MG63 (cell line): ENCODE measurements around the gene PRR33. TPM values are rescaled to one million over a fixed set of nuclear protein-coding genes. Genes with fewer than 3 reads are reported as not detected.

Experiments used
- DNase-seq: peaks from one replicate; pipeline ENCODE4 v3.0.0-alpha.2; 2020
- H3K27me3 ChIP-seq: fragments of 250-450 bp; sonication (Bioruptor Pico); 2 replicates; pipeline ENCODE4 v1.5.1; 2020; ENCODE audit warnings: mild to moderate bottlenecking, moderate library complexity
- H3K36me3 ChIP-seq: fragments of 250-450 bp; sonication (Bioruptor Pico); 2 replicates; pipeline ENCODE4 v1.5.1; 2020; ENCODE audit warnings: mild to moderate bottlenecking, moderate library complexity
- H3K4me3 ChIP-seq: fragments of 250-450 bp; sonication (Bioruptor Pico); 2 replicates; pipeline ENCODE4 v1.5.1; 2020; ENCODE audit warnings: mild to moderate bottlenecking, moderate library complexity
- H3K9me3 ChIP-seq: fragments of 250-450 bp; sonication (Bioruptor Pico); 2 replicates; pipeline ENCODE4 v1.5.1; 2020; ENCODE audit warnings: mild to moderate bottlenecking, moderate library complexity
- total RNA-seq: library from RNA; depleted of rRNA; stranded (reverse); fragments of >200 nt; shearing (Covaris generic); gene quantifications from 2 replicates; pipeline ENCODE4 v1.2.3, GENCODE V29; 2014; ENCODE audit warnings: low replicate concordance

Gene PRR33
- total RNA-seq, 1 experiment from 2014 or later: not detected

DNA sequence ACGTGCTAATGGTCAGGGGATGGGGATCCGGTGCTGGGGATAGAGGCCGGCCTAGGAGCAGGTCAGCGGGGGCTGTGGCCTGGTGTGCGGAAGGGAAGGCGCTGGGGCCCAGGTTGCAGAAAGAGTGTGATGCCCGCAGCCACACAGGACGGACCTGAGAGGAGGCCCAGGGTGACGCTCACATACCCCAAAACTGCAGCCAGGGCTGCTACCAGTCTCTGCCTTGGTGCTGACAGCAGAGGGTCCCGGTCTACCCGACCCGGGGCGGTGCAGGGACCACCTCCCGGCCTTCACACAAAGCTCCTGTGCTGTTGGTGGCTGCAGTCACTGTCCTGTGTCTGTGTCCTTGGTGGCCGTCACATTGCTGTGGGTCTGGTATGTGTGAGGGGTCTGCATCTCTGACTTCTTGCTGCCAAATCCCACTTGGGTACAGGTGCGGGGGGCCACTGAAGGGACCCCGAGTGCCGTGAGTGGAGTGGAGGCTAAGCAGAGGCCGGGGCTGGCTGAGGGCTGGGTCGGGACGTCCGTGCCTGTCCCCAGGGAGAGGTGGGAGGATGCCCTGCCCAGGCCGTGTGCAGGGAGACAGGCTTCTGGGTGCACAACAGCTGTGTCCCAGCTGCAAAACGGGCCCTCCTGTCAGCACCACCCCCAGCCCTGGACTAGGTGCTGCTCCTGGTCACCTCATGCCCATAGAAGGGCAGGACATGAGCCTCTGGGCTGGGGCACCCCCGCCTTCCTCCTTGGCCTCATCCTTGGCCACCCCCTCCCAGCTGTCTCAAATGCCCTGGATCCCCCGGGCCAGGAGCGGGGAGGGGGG is 37.4 kb downstream of the PRR33 start:
- no peaks in the 10 kb centered on the region for H3K27me3 ChIP-seq
- no peaks in the 10 kb centered on the region for H3K36me3 ChIP-seq
- H3K4me3 ChIP-seq: no peak overlapping the region
- no peaks in the 10 kb centered on the region for H3K9me3 ChIP-seq
- no peak for DNase-seq

- no peak for DNase-seq
- Histone ChIP-seq H3K27me3 (no peaks in the 10 kb centered on the region), H3K9me3 (no peaks in the 10 kb centered on the region), H3K36me3 (no peaks in the 10 kb centered on the region), H3K4me3 (no peak overlapping the region)
Observed at GRCh38 chr11:1853376-1854131, 38.1 kb downstream of the PRR33 start.

DNA sequence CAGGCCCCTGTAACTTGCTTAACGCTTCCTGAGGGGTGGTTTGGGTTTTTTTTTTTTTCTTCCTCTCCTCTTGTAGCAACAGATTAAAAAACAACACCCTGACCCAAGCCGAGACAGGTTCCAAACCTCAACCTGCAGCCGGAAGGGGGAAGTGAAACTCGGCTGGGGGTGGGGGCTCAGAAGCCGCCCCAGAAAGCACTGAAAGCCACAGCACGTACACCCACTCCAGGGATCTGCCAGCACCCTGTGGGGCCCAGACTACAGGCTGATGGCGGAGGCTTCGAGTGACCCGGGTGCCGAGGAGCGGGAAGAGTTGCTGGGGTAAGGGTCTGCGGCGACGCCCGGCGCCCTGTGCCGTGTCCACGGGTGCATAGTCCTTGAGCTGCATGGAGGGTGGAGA is 38.8 kb downstream of the PRR33 start, which contains the start of gene LSP1:
LSP1 (plus strand) TSS at position 208 of the 400 bp plus-strand sequence; CDS start at position 269, 61 bp downstream.
- Histone ChIP-seq H3K9me3 (no peaks in the 10 kb centered on the region), H3K36me3 (no peaks in the 10 kb centered on the region), H3K27me3 (no peaks in the 10 kb centered on the region), H3K4me3 (no peak within 1 kb of the TSS)
- no peak for DNase-seq

- H3K36me3 ChIP-seq: no peaks in the 10 kb centered on the region
- no peaks in the 10 kb centered on the region for H3K27me3 ChIP-seq
- H3K4me3 ChIP-seq: no peak overlapping the region
- no peaks in the 10 kb centered on the region for H3K9me3 ChIP-seq
- no peak for DNase-seq
Observed at GRCh38 chr11:1852271-1852876, 39.3 kb downstream of the PRR33 start.

DNA sequence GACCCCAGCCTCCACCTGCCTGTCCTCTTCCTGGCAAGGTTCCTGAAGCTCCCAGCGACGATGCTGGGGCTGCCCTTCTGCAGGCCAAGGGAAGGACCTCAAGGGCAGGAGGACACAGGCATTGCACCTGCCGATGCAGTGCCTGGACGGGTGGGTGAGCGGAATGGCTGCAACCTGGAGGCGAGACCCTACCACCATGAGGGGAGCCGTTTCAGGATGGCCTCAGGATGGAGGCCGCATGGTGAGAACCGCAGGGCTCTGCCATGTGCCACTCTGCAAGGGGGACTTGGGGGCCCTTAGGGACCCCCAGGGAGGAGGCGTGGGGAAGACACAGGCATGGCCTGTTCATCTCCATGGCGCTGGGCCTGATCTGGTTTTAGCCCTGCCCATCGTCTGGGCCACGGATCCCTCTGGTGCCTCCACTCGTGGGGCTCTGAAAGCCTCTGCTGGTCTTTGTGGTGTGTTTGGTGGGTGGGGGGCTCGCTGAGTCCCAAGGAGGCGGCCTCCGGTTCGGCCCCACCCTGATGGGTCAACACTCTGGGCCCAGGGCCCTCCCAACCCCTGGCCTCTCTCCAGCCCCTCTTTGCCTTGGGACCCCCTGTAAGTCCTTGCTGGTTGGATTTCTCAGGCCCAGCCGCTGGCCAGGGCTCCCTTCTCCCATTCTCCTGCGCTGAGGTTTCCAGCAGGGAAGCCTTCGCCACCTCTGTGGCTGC is 40.1 kb downstream of the PRR33 start:
- Histone ChIP-seq H3K27me3 (no peaks in the 10 kb centered on the region), H3K4me3 (no peak overlapping the region), H3K36me3 (no peaks in the 10 kb centered on the region), H3K9me3 (no peaks in the 10 kb centered on the region)
- no peak for DNase-seq

DNA sequence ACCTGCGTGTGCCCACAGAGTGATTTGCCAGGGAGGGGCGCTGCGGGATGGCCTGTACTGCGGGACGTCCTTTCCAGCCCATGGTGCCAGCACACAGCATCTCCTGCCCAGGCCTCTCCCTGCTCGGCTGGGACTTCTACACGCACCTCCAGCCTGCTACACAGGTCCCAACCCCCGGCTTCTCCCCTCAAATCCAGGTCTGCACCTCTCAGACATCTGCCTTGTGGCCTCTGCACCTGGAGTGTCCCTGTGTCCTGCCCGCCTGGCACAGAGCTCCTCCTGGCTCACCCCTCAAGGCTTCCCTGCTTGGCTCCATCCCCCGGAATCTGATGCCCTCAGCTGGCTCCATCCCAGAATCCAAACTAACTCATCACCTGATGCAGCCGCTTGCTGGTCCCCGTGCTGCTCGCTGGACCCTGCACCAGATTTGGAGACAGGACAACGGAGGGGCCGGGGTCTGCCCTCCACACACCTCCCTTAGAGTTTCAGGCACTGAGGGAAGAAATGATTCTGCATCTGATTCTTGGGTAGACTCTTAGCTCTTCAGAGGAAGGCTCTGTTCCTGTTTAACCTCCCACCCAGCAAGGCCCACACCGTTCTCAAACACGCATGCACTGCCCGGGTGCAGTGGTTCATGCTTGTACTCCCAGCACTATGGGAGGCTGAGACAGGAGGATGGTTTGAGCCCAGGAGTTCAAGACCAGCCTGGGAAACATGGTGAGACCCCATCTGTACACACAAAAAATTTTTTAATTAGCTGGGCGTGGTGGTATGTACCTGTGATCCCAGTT is 42.9 kb downstream of the PRR33 start:
- no peaks in the 10 kb centered on the region for H3K36me3 ChIP-seq
- no peaks in the 10 kb centered on the region for H3K27me3 ChIP-seq
- H3K9me3 ChIP-seq: no peaks in the 10 kb centered on the region
- no peak overlapping the region for H3K4me3 ChIP-seq
- no peak for DNase-seq

DNA sequence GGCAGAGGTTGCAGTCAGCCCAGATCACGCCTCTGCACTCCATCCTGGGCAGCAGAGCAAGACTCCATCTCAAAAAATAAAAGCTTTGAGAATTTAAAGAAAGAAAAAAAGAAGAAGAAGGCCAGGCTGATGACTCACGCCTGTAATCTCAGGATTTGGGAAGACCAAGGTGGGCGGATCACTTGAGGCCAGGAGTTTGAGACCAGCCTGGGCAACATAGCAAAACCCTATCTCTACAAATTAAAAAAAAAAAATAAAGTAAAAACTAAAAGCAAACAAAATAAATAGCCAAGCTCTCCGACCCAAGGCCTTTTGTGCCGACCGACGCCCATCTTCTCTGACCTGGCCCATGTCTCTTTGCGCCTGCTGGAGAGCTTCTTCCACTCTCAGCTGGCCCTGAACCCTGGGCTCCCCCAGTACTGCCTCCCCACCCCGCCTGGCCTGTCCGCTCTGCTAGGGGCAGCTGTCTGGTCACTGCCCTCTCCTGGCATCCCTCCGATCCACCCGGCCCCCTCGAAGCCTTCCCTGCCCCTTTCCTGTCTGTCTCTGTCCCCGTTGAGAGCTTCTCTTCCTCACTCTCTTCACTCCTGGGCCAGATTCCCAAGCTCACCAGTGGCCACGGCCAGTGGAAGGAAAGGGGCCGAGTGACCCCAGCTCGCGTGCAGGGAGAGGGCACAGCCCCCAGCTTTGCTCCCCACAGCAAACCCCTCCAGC is 43.6 kb downstream of the PRR33 start:
- H3K36me3 ChIP-seq: no peaks in the 10 kb centered on the region
- no peak for DNase-seq
- H3K4me3 ChIP-seq: no peak overlapping the region
- H3K9me3 ChIP-seq: no peaks in the 10 kb centered on the region
- no peaks in the 10 kb centered on the region for H3K27me3 ChIP-seq

DNA sequence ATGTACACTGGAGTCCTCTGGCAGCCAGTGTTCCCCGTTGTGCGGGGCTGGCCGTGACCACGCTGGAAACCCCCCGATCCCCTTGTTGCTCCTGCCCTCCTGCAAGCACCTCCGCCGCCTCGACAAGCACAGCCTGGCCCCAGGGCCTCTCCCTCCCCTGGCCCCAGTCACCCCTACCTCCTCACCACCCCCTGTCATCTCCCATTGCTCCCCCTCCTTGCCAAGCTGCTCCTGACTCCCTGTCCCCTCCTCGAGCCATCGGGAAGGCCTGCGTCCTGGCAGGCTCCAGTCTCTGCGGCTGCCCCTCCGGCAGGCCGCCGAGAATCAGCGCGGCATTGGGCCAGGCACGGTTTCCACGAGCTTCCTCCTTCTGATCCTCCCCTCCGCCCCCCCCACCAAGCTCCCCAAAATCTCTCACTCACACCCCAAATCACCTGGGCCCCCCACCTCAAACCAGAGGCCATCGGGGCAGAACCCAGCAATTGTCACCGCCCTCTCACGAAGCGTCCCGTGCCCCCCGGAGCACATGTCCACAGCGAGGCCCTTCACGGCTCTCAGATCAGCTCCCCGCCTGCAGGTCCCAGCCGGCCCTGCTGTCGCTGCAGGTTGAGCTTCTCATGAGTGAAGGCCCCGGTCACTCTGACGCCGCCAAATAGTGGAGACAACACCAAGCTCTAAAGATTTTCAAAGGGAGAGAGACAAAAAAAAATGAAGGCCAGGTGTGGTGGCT is 44.5 kb downstream of the PRR33 start:
- H3K4me3 ChIP-seq: no peak overlapping the region
- H3K27me3 ChIP-seq: no peaks in the 10 kb centered on the region
- H3K36me3 ChIP-seq: no peaks in the 10 kb centered on the region

DNA sequence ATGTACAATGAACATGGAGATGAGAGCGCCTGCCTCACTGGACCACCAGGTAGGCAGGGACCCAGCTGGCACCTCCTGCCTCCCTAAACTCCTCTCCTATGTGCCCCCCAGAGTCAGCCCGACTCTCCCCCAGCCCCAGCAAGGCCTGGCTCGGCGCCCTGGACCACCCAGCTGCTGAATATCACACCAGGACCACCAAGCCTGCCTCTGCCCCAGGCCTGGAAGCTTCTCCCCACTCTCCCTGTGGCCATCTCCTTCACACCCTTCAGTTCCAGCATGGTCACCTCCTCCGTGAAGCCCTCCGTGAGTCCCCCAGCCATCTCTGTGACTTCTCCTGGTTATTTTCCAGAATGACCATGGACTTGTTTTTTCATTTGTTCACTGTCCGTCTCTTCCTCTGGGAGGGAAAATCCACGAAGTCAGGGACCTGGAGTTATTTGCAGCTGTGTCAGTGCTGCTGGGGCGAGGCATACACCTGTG is 45.2 kb downstream of the PRR33 start:
- Histone ChIP-seq H3K4me3 (no peak overlapping the region), H3K9me3 (no peaks in the 10 kb centered on the region), H3K36me3 (no peaks in the 10 kb centered on the region), H3K27me3 (no peaks in the 10 kb centered on the region)
- DNase-seq: no peak

More for the DNA sequence above, 44.5 kb downstream of the PRR33 start:
- no peaks in the 10 kb centered on the region for H3K9me3 ChIP-seq
- DNase-seq: no peak

DNA sequence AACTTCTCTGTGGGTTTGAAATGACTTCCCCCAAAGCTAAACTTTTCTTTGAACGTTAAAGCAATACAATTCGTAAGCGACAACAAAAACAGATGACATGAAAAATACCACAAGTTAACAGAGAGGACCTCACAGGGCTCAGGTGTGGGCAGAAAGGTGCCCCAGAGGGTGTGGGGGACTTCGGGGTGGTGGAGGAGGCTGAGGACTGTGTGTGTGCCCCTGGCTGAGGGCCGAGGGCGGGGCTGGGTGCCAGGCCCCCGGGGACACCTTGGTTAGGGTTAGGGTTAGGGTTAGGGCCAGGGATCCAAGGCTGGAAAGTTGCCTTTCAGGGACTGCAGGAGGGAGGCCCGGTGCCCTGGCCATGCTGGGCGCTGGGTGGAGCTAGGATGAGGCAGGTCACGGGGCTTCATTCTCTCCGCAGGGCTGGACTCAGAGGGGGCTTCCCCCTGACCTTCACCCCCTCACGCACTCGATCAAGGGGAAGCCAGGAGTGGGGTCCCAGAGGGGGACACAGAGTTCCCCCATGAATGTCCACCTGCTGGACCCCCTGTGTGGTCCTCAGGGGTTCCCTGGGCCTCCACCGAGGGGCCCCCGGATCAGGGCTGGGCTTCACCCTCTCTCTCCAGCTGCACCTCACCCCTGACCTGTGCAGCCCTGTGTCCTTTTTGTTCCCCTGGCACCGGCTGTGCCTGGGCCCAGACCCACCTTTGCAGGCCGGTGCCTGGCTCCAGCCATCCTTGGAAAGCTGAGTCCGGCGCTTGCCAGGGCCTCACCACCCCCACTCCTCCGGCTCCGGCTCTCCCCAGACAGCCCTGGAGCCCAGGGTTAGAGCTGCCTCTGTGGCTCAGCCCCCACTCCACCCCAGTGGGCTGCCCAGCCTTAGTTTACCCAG is 45.9 kb downstream of the PRR33 start:
- no peaks in the 10 kb centered on the region for H3K27me3 ChIP-seq

DNA sequence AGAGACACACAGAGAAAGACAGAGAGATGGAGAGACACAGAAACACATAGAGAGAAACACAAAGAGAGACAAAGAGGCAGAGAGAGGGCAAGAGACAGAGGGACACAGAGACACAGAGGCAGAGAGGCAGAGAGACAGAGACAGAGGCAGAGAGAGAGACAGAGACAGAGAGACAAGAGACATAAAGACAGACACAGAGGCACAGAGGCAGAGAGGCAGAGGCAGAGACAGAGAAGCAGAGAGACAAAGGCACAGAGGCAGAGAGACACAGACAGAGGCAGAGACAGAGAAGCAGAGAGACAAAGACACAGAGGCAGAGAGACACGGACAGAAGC is 46.6 kb downstream of the PRR33 start:
- H3K27me3 ChIP-seq: no peaks in the 10 kb centered on the region

More for the DNA sequence above, 45.9 kb downstream of the PRR33 start:
- no peaks in the 10 kb centered on the region for H3K9me3 ChIP-seq
- no peak overlapping the region for H3K4me3 ChIP-seq
- H3K36me3 ChIP-seq: no peaks in the 10 kb centered on the region
- DNase-seq: no peak

GRCh38 chr11:1844221-1845094 is 47.2 kb downstream of the PRR33 start:
- Histone ChIP-seq H3K27me3 (no peaks in the 10 kb centered on the region), H3K36me3 (no peaks in the 10 kb centered on the region), H3K4me3 (no peak overlapping the region), H3K9me3 (no peaks in the 10 kb centered on the region)
- DNase-seq: no peak

More for the DNA sequence above, 46.6 kb downstream of the PRR33 start:
- H3K4me3 ChIP-seq: no peak overlapping the region
- no peaks in the 10 kb centered on the region for H3K9me3 ChIP-seq
- no peaks in the 10 kb centered on the region for H3K36me3 ChIP-seq
- DNase-seq: no peak

- Histone ChIP-seq H3K36me3 (no peaks in the 10 kb centered on the region), H3K9me3 (no peaks in the 10 kb centered on the region), H3K4me3 (no peak overlapping the region), H3K27me3 (no peaks in the 10 kb centered on the region)
- DNase-seq: no peak
Observed at GRCh38 chr11:1843796-1844195, 47.9 kb downstream of the PRR33 start.
